CD4-positive, alpha-beta T cell treated with Interferon alpha-2 for 1 hour (primary cell): ENCODE measurements around the gene ACOX2.
"Not testable (repeated sequence)": the region's sequence is repeated elsewhere in the genome, so short reads cannot be mapped to it uniquely, and the experiment has no call there.

Source experiments
- DNase-seq, 2 donors: peaks; one replicate each; pipeline ENCODE4 v3.0.0-alpha.2; 2020 to 2022

ACOX2 gene

DNA sequence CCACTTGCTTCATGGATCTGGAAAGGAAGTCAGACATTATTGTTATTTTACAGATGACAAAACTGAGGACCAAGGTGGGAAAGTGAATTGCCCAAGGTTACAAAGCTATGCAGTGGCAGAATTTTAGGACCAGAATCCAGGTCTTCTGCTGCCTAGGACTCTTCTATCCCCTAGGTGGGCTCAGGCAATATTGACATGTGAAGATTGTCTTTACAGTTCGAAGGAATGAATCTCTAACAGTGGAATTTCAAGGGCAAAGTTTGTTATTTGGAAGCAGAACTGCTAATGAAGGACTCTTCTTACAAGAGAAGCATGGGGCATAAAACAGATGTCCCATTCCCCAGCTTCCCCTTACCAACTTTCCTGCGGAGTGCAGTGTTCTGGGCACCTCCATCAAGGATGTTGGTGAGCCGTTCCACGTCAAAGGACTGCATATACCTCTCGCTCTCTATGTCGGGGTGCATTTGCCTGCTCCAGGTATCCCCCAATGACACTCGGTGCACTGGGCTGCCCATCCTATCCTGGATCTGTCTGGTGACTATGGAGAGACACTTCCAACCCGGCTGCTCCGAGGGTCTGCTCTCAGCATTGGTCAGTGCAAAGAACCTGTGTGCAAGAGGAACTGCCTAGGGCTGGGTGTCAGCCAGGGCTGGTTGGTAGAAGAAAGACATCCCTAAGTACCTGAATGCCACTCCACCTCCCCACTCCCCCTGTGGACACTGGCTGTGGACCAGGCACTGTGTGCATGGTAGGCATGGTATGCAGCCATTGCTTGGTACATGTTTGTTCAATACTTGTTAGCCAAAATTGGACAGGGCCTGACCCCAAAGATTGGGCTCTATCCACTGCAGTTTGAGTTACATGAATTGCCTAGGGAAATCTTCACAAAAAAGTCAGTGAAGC, 2.1 kb downstream of the ACOX2 start:
- DNase-seq: no peak

DNA sequence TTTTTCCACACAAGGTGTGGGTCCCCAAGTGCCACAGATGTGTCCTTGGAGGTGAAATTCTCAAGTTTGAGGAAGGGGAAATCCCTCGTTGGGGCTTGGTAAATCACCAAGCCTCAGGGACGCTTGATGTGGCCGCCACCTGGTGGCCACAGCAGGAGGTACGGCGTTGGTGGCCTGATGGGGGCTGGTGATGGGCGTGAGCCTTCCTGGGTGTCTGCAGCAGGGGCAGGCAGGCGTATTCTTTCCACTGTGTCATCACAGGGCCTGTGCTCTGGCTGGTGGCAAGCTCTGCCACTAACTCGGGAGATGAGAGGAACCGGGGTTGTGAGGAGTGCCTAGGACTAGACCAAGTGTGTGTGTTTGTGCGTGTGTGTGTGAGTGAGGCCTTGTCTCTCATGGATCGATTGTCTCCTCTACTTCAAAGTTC, 4.2 kb downstream of the ACOX2 start:
- peak; percentile 82 to 84 for DNase-seq

- DNase-seq: no peak
Measured at GRCh38 chr3:58531956-58532355, 5.0 kb downstream of the ACOX2 start.

DNA sequence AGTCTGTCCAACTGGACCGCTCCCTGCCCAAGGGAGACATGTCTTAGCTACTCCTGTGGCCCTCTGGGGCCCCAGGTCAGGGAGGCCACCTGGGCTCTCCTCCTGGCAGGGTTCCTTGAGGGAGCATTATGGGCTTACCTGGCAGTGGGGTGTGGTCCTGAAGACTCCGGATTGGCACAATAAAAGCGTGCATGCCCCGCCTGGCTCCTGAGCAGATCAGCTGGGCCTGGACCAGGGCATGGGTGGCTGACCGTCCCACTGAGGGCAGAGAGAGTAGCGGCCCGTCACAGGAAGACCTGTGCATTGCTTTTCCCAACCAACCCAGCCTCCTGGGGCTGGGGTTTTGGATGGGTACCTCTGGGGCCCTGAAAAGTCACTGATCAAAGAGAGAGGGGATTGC, 5.4 kb downstream of the ACOX2 start:
- DNase-seq: no peak

DNA sequence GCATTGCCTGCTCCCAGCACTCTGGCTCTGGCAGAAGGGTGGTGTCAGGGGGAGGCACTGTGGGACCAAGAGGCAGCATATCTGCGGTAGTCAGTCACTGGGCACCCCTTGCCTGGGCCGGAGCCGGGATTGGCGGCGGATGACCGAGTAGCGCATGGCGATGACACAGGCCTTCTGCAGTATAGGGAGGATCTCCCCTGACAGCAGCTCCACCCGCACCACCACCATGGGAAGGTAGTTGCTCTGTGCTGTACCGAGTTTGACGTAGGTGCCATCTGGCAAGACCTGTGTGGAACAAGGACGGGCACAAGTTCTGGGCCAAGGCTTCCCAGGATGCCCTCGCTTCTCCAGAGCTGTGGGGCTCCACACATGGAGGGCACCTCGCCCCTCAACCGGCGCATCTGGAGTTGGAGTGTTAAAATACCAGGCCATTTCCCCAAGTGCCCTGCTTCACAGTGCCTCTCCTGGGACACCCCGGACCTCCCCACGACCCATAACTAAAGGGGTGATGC, 6.6 kb downstream of the ACOX2 start:
- DNase-seq: no peak

DNA sequence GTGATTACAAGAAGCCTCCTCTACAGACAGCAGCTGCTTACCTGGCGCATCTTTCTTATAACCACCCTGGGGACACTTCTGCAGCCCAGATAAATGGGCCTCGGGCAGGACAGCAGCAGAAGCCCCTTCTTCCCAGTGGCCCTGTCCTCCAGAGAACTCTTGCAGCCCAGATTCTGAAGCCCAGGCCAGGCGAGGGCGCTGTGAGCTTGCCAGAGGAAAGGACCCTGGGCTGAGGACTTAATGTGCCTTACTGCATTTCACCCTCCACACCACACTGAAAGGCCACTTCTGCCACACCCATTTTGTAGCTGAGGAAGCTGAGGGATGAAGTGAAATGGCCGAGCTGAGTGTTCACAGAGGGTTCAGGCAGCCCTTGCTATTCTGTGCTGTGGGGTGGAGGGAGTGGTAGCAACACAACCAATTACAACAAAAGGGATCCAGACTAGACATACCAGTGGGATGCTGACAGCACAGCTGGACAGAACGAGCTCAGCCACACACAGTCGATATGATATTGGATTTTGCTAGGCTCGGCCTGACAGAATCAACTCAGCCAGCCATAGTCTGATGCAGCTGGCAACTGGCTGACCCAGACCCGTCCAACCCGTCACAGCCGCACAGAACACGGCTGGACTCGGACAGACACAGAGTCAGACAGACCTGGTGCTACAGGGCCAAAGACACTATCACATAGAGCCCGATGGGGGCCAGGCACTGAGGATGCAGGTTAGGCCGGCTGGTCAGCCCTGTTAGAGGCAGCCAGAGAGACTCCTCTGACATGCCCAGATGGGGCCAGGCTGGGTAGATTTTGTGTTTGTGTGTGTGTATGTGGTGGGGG, 7.3 kb downstream of the ACOX2 start:
- no peak for DNase-seq

GRCh38 chr3:58528629-58529028, 8.4 kb downstream of the ACOX2 start:
- no peak for DNase-seq

GRCh38 chr3:58527440-58527839, 9.6 kb downstream of the ACOX2 start:
- not testable (repeated sequence) for DNase-seq

DNA sequence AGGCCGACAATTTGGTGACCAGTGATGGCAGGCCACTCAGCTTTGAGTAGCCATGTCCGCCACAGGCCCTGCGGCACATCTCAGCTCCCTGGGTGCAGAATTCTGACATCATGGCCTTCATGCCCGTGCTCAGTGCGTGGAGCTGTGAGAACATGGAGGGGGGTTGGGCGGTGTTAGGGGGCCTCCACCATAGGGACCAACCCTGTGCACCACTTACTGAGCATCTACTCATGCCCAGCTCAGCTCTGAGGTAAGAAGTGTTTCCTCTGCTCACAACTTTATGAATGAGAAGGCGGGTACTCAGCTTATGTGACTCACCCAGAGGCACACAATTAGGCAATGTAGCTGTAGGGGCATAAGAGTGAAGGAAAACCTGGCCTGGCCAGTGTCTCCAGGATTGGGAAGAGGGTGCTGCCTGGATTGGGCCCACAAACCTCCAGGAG, 10.5 kb downstream of the ACOX2 start:
- peak in 1 of 2 donors; percentile 43 for DNase-seq

DNA sequence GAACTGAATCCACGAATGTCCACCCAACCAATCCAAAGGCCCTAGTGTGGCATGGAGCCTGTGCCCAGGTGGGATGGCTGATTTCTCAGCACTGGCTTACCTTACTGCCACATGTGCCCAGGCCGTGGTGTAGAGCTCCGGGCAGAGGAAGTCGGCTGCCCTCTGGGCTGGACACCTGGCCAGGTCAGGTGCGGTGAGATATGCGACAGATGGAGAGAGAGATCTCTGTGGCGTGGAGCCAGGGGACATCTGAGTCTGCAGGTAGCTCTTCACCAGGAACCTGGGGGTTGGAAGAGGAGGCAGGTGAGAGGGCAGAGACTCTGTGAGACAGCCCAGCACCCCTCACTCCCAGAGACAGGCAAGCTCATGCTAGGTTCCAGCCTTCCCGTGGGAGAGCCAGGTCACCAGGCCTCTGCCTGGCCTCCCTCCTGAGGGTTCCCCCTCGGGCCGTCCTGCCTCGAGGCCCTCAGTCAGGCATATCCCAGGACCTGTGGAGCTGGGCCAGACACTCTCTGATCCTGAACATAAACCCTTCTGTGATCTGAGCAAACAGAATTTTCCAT, 12.6 kb downstream of the ACOX2 start:
- DNase-seq: no peak

GRCh38 chr3:58522759-58523425, 14.1 kb downstream of the ACOX2 start:
- no peak for DNase-seq

- DNase-seq: no peak
Measured at GRCh38 chr3:58521917-58522631, 14.9 kb downstream of the ACOX2 start.

DNA sequence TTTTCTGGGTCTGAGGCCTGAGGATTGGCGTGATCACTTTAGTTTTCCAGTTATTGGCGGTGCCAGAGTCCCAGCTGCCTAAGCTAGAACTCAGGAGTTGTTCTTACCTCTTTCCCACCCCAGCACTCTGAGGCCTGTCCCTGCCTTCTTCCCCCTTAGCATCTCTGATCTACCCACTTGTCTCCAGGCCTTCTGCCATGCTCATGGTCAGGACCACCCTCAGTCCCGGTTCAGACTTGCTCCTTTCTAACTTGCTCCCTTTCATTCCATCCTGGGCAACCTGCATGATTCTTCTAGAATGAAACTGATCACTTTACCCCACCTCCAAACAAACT, 15.7 kb downstream of the ACOX2 start:
- no peak for DNase-seq

- DNase-seq: no peak
Measured at GRCh38 chr3:58520403-58521335, 16.3 kb downstream of the ACOX2 start.

- DNase-seq: no peak
Measured at GRCh38 chr3:58519668-58520402, 17.2 kb downstream of the ACOX2 start.

DNA sequence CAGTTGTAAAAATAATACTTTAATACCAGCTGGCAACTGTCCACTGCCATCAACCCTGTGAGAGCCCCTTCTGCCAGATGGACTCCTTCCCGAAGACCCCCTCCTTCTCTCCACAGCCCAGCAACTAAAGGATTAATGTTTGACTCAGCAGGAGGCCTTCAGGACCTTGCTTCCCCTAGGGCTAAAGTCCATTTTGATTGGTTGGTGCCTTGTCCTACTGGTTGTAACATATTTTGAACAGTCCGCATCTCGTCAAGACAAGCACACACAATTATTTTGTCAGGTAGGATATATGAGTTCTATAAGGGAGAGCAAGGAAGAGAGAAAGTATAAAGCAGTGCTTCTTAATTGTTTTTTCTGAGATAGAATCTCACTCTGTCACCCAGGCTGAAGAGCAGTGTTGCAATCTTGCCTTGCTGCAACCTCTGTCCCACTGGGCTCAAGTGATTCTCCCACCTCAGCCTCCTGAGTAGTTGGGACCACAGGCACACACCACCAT, 18.6 kb downstream of the ACOX2 start:
- no peak for DNase-seq

GRCh38 chr3:58514405-58514804, 22.6 kb downstream of the ACOX2 start:
- DNase-seq: no peak

DNA sequence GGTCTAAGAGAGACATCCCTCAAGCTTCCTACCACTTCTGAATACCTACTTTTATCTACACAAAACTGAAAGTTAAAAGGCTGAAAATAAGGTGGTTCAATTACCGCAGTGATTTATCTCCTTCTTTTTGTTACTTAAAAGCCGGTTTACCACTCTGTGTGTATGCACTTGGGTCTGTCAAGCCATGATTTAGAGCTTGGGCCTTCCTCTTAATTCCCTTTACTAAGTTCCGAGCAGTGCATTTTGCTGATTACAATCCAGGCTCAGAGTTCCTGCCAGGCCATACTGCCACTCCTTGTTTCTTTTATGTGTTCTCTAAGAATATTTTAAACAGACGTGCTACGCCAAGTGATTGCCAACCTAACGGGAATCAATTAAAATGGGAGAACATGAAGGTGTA, 28.6 kb downstream of the ACOX2 start:
- DNase-seq: no peak

GRCh38 chr3:58507356-58508078, 29.5 kb downstream of the ACOX2 start:
- no peak for DNase-seq
